HG03159 (cell line): ENCODE measurements around the gene CAMK1D.
"Not testable (repeated sequence)": the region's sequence is repeated elsewhere in the genome, so short reads cannot be mapped to it uniquely, and the experiment has no call there.

Experiments
- ATAC-seq: cut with Tn5 transposase; IDR thresholded peaks from one replicate; pipeline ENCODE4 v1.9.1; 2021; ENCODE audit warnings: mild to moderate bottlenecking, moderate library complexity; ENCODE audit not compliant: unreplicated experiment

The CAMK1D gene

GRCh38 chr10:12710594-12711349, 361.4 kb downstream of the CAMK1D start:
- ATAC-seq = no peak

- ATAC-seq = no peak
Measured at GRCh38 chr10:12711350-12711708, 362.0 kb downstream of the CAMK1D start.

GRCh38 chr10:12712293-12712983, 363.1 kb downstream of the CAMK1D start:
- ATAC-seq = no peak

- ATAC-seq = not testable (repeated sequence)
Measured at GRCh38 chr10:12712984-12713316, 363.6 kb downstream of the CAMK1D start.

GRCh38 chr10:12716042-12716441, 366.7 kb downstream of the CAMK1D start:
- ATAC-seq = no peak

- ATAC-seq = no peak
Measured at GRCh38 chr10:12717981-12718707, 368.8 kb downstream of the CAMK1D start.

GRCh38 chr10:12719365-12719764, 370.0 kb downstream of the CAMK1D start:
- no peak for ATAC-seq

- no peak for ATAC-seq
Measured at GRCh38 chr10:12720217-12720981, 371.1 kb downstream of the CAMK1D start.

GRCh38 chr10:12721334-12721733, 372.0 kb downstream of the CAMK1D start:
- ATAC-seq = no peak

GRCh38 chr10:12723220-12723619, 373.9 kb downstream of the CAMK1D start:
- no peak for ATAC-seq

GRCh38 chr10:12724807-12725579, 375.6 kb downstream of the CAMK1D start:
- no peak for ATAC-seq

- ATAC-seq = not testable (repeated sequence)
Measured at GRCh38 chr10:12725580-12725888, 376.2 kb downstream of the CAMK1D start.

GRCh38 chr10:12726971-12727831, 377.9 kb downstream of the CAMK1D start:
- ATAC-seq = no peak

- ATAC-seq = no peak
Measured at GRCh38 chr10:12727832-12728215, 378.5 kb downstream of the CAMK1D start.

- no peak for ATAC-seq
Measured at GRCh38 chr10:12728494-12728893, 379.1 kb downstream of the CAMK1D start.

GRCh38 chr10:12729885-12730284, 380.5 kb downstream of the CAMK1D start:
- ATAC-seq = no peak

- peak; percentile 52 for ATAC-seq
Measured at GRCh38 chr10:12730809-12731519, 381.6 kb downstream of the CAMK1D start.

- ATAC-seq = no peak
Measured at GRCh38 chr10:12733271-12733670, 383.9 kb downstream of the CAMK1D start.

- no peak for ATAC-seq
Measured at GRCh38 chr10:12735843-12736462, 386.6 kb downstream of the CAMK1D start.
